HepG2 (cell line): ENCODE measurements around the gene MRPL9. TPM values are rescaled to one million over a fixed set of nuclear protein-coding genes. Genes with fewer than 3 reads are reported as not detected.

Source experiments
- HMG20B ChIP-seq: conservative IDR thresholded peaks from 2 replicates; pipeline ENCODE4 v1.6.1; 2016; ENCODE audit warnings: missing genetic modification reagents, missing compliant biosample characterization
- ZMYM3 ChIP-seq: sonication (generic); formaldehyde crosslinking; IDR thresholded peaks from 2 replicates; pipeline ENCODE4 v1.5.1; 2020; ENCODE audit warnings: mild to moderate bottlenecking, missing genetic modification reagents
- ZNF232 ChIP-seq: sonication (generic); formaldehyde crosslinking; IDR thresholded peaks from 2 replicates; pipeline ENCODE4 v1.4.0; 2020; ENCODE audit warnings: missing genetic modification reagents, borderline replicate concordance
- ZNF253 ChIP-seq: sonication (generic); formaldehyde crosslinking; IDR thresholded peaks from 2 replicates; pipeline ENCODE4 v1.8.0; 2022; ENCODE audit warnings: mild to moderate bottlenecking, missing genetic modification reagents, borderline replicate concordance
- ZNF3 ChIP-seq: IDR thresholded peaks from 2 replicates; pipeline ENCODE4 v1.7.0; 2017; ENCODE audit warnings: inconsistent platforms
- ZNF674 ChIP-seq: sonication (generic); formaldehyde crosslinking; IDR thresholded peaks from 2 replicates; pipeline ENCODE4 v1.5.0; 2020; ENCODE audit warnings: low read depth, mild to moderate bottlenecking, missing genetic modification reagents
- ZNF724P ChIP-seq: sonication (generic); formaldehyde crosslinking; IDR thresholded peaks from 2 replicates; pipeline ENCODE4 v1.8.0; 2022; ENCODE audit warnings: missing genetic modification reagents, borderline replicate concordance
- polyA plus RNA-seq, 8 experiments: library from polyadenylated mRNA; depleted of rRNA in 3 of 8; stranded (reverse) in 7 of 8; unstranded in 1 of 8; fragments of >200 nt; fragmentation: Illumina TruSeq in 4 of 8; extraction: Trizol in 4 of 8; gene quantifications; 2 replicates each; pipeline versions ENCODE4 v1.2.1 to v1.2.3, GENCODE V29; 2011 to 2016; ENCODE audit warnings: low read depth in 4 of 8, missing spikeins in 1 of 8, mixed read lengths in 1 of 8; ENCODE audit not compliant: insufficient read depth in 1 of 8
- total RNA-seq, 5 experiments: library from RNA; depleted of rRNA; stranded (reverse); fragments of >200 nt; fragmentation: Illumina TruSeq; extraction: Trizol; gene quantifications; 2 replicates each; pipeline ENCODE4 v1.2.3, GENCODE V29; 2016; ENCODE audit warnings: low read depth in 1 of 5
- TF ChIP-seq, protein P1 (sequence below): sonication (generic); formaldehyde crosslinking; IDR thresholded peaks from 2 replicates; pipeline ENCODE4 v1.4.0; 2020; ENCODE audit warnings: missing genetic modification reagents, borderline replicate concordance
- TF ChIP-seq, protein P2 (sequence below): sonication (generic); formaldehyde crosslinking; IDR thresholded peaks from 2 replicates; pipeline ENCODE4 v1.4.0; 2020; ENCODE audit warnings: missing genetic modification reagents
- TF ChIP-seq, protein P3 (sequence below), 2 experiments: fragments of 450-650 bp in 1 of 2; sonication (generic) in 1 of 2; formaldehyde crosslinking; IDR thresholded peaks; 2 replicates each; pipeline versions ENCODE4 v1.5.0 to v1.8.0; 2020 to 2022; ENCODE audit warnings: mild to moderate bottlenecking in 1 of 2, missing genetic modification reagents in 1 of 2
- TF ChIP-seq, protein P4 (sequence below): sonication (generic); formaldehyde crosslinking; IDR thresholded peaks from 2 replicates; pipeline ENCODE4 v1.5.0; 2020; ENCODE audit warnings: mild to moderate bottlenecking, missing genetic modification reagents, moderate library complexity
- TF ChIP-seq, protein P5 (sequence below): sonication (generic); formaldehyde crosslinking; IDR thresholded peaks from 2 replicates; pipeline ENCODE4 v1.5.0; 2020; ENCODE audit warnings: missing genetic modification reagents
- TF ChIP-seq, protein P6 (sequence below): sonication (generic); formaldehyde crosslinking; IDR thresholded peaks from 2 replicates; pipeline ENCODE4 v1.5.0; 2020; ENCODE audit warnings: missing genetic modification reagents
- TF ChIP-seq, protein P7 (sequence below): IDR thresholded peaks from 2 replicates; pipeline ENCODE4 v1.6.1; 2012; ENCODE audit warnings: low read length, improper control_type of control experiment

Gene MRPL9
- total and polyA plus RNA-seq, 2 of the 13 experiments (the other 11 are each of a cell fraction or from before 2014, with no cell fraction given) = 72.1 to 107 TPM

DNA sequence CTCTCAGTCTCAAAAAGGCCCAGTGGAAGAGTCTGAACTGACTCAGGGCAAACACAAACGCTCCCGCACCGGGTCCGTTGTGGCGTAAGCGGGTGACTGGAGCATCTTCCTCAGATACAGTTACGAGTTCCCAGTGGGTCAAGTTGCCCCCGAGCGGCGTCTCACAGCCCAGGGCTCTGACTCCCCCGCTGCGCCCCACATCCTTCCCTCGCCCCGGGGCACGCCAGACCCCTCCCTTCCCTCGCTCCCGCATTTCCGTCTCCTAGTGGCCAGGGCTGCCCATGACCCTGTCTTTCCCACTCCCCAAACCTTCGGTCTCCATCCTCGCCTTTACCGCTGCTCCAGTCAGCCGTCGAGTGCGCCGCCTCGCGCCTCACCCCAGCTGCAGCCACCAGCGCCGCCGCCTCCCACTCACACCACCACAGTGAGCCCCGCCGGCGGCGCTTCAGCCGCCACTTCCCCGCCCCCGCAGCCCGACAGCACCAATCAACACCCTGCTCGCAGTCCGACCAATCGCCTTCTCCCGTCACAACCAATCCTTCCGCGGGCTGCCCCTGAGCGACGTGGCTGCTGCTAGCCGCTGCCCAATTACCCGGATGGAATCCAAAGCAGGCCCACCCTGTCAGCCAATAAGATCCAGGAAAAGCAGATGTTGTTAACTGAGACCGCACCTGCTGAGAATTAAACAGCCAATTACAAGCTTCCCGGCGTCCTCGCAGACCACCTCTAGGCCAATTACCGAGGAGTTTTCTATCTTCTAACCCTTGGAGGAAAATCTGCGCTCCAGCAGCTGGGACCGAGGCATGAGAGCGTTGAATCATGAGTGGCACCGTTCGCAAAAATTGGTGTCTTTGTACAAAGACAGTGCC, 27.0 kb upstream of the MRPL9 start, which contains the start of gene TDRKH (continued):
- TF ChIP-seq, protein P1, sequence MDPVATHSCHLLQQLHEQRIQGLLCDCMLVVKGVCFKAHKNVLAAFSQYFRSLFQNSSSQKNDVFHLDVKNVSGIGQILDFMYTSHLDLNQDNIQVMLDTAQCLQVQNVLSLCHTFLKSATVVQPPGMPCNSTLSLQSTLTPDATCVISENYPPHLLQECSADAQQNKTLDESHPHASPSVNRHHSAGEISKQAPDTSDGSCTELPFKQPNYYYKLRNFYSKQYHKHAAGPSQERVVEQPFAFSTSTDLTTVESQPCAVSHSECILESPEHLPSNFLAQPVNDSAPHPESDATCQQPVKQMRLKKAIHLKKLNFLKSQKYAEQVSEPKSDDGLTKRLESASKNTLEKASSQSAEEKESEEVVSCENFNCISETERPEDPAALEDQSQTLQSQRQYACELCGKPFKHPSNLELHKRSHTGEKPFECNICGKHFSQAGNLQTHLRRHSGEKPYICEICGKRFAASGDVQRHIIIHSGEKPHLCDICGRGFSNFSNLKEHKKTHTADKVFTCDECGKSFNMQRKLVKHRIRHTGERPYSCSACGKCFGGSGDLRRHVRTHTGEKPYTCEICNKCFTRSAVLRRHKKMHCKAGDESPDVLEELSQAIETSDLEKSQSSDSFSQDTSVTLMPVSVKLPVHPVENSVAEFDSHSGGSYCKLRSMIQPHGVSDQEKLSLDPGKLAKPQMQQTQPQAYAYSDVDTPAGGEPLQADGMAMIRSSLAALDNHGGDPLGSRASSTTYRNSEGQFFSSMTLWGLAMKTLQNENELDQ (CRISPR knock-in tag) = no peak
- TF ChIP-seq ZNF253 (CRISPR knock-in tag) (peak; percentile 84; the same call in 1 of the 2 replicates), ZNF3 (CRISPR knock-in tag) (no peak), ZMYM3 (CRISPR knock-in tag) (0 out of 2 replicates have a peak, but pooled peaks have one; percentile 36), ZNF232 (CRISPR knock-in tag) (peak; percentile 59), HMG20B (CRISPR knock-in tag) (peak; percentile 99), ZNF724P (CRISPR knock-in tag) (0 out of 2 replicates have a peak, but pooled peaks have one; percentile 21), ZNF674 (CRISPR knock-in tag) (0 out of 2 replicates have a peak, but pooled peaks have one; percentile 67)
- TF ChIP-seq, protein P2, sequence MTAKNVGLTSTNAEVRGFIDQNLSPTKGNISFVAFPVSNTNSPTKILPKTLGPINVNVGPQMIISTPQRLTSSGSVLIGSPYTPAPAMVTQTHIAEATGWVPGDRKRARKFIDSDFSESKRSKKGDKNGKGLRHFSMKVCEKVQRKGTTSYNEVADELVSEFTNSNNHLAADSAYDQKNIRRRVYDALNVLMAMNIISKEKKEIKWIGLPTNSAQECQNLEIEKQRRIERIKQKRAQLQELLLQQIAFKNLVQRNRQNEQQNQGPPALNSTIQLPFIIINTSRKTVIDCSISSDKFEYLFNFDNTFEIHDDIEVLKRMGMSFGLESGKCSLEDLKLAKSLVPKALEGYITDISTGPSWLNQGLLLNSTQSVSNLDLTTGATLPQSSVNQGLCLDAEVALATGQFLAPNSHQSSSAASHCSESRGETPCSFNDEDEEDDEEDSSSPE (CRISPR knock-in tag) = peak; percentile 86
- TF ChIP-seq, protein P3, sequence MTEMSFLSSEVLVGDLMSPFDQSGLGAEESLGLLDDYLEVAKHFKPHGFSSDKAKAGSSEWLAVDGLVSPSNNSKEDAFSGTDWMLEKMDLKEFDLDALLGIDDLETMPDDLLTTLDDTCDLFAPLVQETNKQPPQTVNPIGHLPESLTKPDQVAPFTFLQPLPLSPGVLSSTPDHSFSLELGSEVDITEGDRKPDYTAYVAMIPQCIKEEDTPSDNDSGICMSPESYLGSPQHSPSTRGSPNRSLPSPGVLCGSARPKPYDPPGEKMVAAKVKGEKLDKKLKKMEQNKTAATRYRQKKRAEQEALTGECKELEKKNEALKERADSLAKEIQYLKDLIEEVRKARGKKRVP (CRISPR knock-in tag; IDR thresholded peaks at IDR 0.05) = peak in 1 of 2 experiments; percentile 67; a peak in 1 of 4 replicates
- TF ChIP-seq, protein P4, sequence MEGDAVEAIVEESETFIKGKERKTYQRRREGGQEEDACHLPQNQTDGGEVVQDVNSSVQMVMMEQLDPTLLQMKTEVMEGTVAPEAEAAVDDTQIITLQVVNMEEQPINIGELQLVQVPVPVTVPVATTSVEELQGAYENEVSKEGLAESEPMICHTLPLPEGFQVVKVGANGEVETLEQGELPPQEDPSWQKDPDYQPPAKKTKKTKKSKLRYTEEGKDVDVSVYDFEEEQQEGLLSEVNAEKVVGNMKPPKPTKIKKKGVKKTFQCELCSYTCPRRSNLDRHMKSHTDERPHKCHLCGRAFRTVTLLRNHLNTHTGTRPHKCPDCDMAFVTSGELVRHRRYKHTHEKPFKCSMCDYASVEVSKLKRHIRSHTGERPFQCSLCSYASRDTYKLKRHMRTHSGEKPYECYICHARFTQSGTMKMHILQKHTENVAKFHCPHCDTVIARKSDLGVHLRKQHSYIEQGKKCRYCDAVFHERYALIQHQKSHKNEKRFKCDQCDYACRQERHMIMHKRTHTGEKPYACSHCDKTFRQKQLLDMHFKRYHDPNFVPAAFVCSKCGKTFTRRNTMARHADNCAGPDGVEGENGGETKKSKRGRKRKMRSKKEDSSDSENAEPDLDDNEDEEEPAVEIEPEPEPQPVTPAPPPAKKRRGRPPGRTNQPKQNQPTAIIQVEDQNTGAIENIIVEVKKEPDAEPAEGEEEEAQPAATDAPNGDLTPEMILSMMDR (CRISPR knock-in tag) = peak; percentile 72
- TF ChIP-seq, protein P5, sequence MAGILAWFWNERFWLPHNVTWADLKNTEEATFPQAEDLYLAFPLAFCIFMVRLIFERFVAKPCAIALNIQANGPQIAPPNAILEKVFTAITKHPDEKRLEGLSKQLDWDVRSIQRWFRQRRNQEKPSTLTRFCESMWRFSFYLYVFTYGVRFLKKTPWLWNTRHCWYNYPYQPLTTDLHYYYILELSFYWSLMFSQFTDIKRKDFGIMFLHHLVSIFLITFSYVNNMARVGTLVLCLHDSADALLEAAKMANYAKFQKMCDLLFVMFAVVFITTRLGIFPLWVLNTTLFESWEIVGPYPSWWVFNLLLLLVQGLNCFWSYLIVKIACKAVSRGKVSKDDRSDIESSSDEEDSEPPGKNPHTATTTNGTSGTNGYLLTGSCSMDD (CRISPR knock-in tag) = no peak; the same call in 1 of the 2 replicates
- TF ChIP-seq, protein P6, sequence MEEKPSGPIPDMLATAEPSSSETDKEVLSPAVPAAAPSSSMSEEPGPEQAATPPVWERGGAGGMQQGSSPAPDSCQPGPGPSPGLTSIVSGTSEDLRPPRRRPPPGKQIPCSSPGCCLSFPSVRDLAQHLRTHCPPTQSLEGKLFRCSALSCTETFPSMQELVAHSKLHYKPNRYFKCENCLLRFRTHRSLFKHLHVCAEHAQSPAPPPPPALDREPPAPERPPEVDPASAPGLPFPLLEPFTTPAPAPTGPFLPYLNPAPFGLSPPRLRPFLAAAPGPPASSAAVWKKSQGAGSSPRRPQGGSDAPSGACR = no peak
- TF ChIP-seq, protein P7, sequence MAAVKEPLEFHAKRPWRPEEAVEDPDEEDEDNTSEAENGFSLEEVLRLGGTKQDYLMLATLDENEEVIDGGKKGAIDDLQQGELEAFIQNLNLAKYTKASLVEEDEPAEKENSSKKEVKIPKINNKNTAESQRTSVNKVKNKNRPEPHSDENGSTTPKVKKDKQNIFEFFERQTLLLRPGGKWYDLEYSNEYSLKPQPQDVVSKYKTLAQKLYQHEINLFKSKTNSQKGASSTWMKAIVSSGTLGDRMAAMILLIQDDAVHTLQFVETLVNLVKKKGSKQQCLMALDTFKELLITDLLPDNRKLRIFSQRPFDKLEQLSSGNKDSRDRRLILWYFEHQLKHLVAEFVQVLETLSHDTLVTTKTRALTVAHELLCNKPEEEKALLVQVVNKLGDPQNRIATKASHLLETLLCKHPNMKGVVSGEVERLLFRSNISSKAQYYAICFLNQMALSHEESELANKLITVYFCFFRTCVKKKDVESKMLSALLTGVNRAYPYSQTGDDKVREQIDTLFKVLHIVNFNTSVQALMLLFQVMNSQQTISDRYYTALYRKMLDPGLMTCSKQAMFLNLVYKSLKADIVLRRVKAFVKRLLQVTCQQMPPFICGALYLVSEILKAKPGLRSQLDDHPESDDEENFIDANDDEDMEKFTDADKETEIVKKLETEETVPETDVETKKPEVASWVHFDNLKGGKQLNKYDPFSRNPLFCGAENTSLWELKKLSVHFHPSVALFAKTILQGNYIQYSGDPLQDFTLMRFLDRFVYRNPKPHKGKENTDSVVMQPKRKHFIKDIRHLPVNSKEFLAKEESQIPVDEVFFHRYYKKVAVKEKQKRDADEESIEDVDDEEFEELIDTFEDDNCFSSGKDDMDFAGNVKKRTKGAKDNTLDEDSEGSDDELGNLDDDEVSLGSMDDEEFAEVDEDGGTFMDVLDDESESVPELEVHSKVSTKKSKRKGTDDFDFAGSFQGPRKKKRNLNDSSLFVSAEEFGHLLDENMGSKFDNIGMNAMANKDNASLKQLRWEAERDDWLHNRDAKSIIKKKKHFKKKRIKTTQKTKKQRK = peak; percentile 76
